NCI-H2107 (cell line): Measurements from ENCODE around the gene GCC1.
"Not testable (repeated sequence)": the region's sequence is repeated elsewhere in the genome, so short reads cannot be mapped to it uniquely, and the experiment has no call there.

ENCODE experiments used
- DNase-seq: peaks from one replicate; lab custom pipeline; 2025; lab: John Stamatoyannopoulos, UW

Gene GCC1

GRCh38 chr7:127589896-127590295, 4.5 kb upstream of the GCC1 start:
- no peak for DNase-seq

DNA sequence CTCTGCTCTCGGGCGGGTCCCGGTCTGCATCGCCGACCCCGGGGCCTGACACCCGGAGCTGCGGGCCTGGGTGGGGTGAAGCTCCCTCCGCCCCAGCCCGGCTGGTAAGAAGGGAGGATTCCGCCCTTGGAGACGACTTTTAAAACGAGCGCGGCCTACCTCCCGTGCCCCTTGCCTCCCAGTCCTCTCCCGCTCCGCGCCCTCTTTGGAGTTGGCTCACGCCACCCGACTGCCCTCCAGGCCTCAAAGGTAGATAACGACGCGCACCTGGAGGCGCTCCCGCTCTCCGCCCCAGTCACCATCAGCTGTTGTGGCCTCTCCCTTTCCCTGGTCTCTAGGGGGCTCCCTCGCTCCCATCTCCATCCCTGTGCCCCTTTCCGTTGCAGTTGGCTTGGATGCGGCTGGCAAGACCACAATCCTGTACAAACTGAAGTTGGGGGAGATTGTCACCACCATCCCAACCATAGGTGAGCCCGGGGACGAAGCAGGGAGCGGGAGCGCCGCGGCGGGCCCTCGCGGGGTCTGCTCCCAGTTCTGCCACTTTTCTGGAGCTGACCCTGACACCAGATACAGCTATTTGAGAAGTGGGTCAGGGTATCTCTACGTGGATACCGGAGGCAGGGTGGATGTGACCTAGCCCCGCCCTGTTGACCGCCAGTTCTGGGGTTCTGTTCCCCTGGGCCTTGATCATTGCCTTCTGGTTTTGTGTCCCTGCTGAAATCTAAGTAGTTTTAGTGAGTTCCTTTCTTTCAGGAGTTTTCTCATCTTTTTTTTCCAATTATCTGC, 3.5 kb upstream of the GCC1 start:
- no peak for DNase-seq

DNA sequence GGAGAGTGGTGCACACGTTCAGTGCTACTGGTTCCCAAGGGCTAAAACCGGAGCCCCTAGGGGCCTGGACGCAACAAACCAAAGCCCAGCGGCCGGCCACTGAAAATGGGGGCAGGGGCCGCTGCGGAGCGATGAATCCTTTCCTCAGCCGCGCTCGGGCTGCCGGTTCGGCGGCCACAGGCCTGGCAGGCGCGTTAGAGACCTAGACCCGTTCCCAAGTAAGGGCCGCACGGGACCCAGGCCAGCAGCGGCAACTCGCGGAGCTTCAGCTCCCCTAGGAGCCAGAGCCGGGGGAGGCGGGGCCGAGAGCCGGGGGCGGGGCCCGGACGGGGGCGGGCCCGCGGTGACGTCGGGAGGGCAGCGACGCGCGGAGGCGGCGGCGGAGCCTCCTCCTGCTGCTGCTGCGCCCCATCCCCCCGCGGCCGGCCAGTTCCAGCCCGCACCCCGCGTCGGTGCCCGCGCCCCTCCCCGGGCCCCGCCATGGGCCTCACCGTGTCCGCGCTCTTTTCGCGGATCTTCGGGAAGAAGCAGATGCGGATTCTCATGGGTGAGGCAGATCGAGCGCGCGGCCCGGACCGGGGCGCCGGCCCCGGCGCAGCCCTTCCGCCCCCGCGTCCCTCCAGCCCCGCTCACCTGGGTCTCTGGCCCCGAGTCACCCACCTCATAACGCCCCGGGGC, 2.8 kb upstream of the GCC1 start, which contains the start of gene ARF5:
Gene ARF5 (plus strand): TSS at position 393 of the 678 bp plus-strand sequence. CDS start 88 bp downstream, at position 481.
- DNase-seq = peak; percentile 81

DNA sequence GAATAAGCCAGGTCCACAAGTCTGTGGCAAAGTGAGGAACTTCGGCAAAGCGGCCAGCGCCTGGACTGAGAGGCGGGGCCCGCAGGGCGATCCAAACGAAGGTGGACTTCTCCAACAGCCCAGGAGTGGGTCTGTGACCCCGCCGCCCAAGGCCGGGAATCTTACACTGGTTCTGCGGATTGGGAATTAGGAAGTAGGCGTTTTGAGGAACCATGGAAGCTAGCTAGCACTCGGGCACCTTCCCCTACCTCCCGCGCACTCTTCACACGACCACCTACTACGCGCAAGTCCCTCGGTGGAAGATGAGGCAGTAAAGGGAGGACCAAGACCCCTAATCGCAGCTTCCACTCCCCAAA, 2.2 kb upstream of the GCC1 start:
- no peak for DNase-seq

DNA sequence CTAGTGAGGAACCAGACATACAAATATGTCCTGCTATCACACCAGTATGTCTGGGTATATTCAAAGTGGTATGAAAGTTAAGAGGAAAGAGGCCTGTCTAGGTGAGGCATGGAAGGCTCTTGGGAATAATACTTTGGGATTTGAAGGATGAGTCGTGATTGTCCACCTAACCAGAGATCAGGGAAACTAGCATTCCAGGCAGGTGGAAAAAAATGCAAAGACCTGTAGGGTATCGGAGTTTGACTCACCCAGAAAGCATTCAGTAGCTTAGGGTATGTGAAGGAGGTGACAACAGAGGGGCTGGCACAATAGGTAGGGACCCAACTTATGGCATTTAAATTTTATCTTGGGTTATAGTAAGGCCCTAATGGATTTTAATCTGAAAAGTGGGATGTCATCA, 950 bp upstream of the GCC1 start:
- no peak for DNase-seq

DNA sequence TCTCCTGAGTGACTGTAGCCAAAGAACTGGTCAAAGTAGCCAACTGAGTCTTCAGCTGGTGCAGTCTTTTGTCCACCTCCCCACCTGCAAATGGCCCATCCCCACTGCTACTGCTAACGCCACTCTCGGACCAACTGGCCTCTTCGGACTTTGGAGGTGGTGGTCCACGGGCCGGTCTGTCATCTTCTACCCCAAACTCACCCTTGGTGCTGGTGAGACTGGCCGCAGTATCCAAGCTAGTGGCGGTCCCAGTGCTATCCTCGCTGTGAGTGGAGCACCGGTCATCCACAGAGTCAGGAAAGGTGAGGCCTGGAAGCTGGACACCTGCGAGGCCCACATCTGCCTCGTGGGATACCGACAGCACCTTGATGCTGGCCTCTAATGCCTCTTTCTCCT, 750 bp downstream of the GCC1 start:
- no peak for DNase-seq

- DNase-seq = no peak
Observed at GRCh38 chr7:127582361-127582760, 3.0 kb downstream of the GCC1 start.

GRCh38 chr7:127581716-127582115, 3.7 kb downstream of the GCC1 start:
- no peak for DNase-seq

DNA sequence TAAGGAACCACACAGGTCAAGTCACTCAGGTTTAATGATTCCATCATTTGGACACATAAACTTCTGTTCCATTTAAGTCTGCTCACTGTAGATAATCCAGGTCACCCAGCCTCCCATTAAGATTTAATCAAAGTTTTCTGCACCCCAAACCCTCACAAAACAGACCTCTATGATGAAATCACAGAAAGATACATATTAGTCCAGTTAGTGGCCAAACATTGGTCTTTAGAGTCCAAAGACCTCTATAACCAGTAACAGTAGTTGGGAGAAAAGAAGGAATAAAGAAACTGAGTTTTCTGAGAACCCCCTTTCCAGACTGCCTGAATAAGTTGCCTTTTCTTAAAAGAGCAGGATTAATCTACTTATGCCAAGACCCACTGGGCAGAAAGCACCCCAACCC, 4.8 kb downstream of the GCC1 start:
- DNase-seq = no peak

DNA sequence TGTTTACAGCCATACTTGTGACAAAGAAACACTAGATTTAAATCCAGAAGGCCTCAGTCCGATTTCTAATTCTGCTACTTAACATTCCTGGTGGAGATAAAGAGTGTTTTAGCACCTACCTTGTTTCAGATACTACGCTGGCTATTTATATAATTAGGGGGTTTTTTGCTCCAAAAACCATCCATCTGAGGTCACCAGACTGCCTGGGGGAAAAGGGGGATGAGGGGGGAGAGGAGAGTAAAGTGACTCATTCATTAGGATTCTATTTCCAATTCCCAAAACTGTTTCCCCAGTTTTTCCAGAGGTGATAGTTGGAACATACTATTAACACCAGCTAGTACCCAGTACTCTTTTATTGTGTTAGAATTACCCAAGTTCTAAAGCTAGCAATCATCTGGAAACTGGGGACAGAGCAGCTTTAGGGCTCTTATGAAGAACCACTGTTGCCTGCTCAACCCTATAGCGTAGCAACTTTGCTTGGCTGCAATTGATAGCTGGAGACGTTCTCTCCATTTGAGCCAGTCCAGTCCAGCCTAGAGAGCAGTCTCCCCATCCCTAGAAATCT, 6.6 kb downstream of the GCC1 start:
- DNase-seq = no peak

DNA sequence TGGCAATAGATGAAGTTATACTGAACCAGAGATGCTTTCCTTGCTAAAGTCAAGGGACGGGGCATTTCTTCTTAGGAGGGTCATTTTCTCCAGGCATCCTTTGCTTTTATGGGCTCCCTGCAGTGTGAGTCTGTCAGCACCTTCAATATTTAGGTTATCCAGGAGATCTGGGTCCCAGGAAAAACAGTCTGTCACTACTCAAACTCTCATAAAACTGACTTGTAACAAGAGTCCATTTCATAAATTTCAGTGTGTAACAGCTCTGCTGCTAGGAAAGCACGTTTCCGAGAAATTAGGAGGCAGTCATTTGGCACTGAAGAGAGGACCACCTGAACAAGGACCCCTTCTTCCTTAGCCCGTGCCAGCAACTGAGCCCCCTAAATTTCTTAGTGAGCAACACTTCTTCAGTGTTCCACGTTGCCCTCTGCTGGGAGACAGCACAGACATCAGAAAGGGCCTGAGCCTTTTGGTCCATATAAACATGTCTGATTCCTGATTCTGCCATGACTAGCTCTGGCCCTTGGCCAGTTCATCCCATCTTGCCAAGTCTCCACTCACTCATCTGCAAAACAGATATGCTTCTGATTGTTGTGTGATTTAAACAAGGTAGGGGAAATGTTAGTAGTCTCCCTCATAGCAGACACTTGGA, 7.2 kb downstream of the GCC1 start:
- DNase-seq = no peak

GRCh38 chr7:127571741-127572505, 13.5 kb downstream of the GCC1 start:
- DNase-seq = no peak

DNA sequence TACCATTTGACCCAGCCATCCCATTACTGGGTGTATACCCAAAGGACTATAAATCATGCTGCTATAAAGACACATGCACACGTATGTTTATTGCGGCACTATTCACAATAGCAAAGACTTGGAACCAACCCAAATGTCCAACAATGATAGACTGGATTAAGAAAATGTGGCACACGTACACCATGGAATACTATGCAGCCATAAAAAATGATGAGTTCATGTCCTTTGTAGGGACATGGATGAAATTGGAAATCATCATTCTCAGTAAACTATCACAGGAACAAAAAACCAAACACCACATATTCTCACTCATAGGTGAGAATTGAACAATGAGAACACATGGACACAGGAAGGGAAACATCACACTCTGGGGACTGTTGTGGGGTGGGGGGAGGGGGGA, 17.4 kb downstream of the GCC1 start:
- DNase-seq = not testable (repeated sequence)

- no peak for DNase-seq
Observed at GRCh38 chr7:127566242-127566641, 19.2 kb downstream of the GCC1 start.

- DNase-seq = no peak
Observed at GRCh38 chr7:127557803-127558202, 27.6 kb downstream of the GCC1 start.

DNA sequence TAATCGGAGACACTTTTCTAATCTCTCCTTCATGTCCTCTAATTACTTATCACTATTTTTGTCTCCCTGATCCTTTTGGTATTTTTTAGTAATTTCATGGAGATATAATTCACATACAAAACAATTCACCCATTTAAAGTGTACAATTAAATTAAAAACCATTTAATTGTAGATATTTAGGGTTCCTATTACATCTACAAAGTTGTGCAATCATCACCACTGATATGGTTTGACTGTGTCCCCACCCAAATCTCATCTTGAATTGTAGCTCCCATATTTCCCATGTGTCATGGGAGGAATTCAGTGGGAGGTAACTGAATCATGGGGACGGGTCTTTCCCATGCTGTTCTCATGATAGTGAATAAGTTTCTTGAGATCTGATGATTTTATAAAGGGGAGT, 29.0 kb downstream of the GCC1 start:
- DNase-seq = no peak

GRCh38 chr7:127551941-127552340, 33.5 kb downstream of the GCC1 start:
- DNase-seq = no peak

DNA sequence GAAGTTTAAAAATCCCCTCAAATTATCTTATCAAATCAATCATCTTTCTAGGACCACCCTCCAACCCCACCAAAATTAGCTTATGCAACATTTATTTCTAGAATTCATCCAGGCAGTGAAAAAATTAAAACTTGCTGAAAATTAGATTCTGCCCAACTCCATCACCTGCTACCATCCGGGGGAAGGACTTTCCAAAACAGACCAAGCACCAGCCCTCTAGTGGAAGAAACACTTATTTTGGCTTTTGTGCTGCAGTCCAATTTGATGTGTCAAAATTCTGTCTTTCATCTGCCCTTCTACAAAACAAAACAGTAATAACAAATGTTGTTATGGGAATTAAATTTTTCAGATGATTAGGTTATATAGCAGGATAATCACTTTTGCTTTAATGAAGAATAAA, 35.1 kb downstream of the GCC1 start:
- no peak for DNase-seq

DNA sequence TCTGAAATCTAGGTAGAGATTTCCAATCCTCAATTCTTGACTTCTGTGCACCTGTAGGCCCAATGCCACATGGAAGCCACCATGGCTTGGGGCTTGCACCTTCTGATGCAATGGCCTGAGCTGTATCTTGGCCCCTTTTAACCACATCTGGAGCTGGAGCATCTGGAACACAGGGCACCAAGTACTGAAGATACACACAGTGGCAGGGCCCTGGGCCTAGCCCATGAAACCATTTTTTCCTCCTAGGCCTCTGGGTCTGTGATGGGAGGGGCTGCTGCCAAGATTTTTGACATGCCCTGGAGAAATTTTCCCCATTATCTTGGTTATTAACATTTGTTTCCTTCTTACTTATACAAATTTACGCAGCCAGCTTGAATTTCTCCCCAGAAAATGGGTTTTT, 39.1 kb downstream of the GCC1 start:
- no peak for DNase-seq

- DNase-seq = no peak
Observed at GRCh38 chr7:127541548-127541947, 43.8 kb downstream of the GCC1 start.

- not testable (repeated sequence) for DNase-seq
Observed at GRCh38 chr7:127540461-127540860, 44.9 kb downstream of the GCC1 start.

DNA sequence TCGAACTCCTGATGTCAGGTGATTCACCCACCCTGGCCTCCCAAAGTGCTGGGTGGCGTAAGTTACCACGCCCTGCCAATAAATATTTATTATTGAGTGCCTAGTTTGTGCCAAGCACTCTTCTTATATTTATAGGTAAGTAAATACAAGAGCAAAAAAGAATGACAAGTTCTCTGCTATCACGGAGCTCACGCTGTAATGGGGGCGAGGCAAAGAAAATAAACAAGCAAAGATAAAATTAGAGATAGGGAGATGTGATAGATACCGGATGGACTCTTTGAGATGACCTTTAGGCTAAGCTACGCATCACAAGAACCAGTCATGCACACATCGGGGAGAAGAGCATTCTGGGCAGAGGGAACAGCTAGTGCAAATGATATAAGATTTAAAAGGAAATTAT, 46.3 kb downstream of the GCC1 start:
- DNase-seq = no peak
